Measurements from ENCODE around the gene SLCO2A1.

Gene SLCO2A1

DNA sequence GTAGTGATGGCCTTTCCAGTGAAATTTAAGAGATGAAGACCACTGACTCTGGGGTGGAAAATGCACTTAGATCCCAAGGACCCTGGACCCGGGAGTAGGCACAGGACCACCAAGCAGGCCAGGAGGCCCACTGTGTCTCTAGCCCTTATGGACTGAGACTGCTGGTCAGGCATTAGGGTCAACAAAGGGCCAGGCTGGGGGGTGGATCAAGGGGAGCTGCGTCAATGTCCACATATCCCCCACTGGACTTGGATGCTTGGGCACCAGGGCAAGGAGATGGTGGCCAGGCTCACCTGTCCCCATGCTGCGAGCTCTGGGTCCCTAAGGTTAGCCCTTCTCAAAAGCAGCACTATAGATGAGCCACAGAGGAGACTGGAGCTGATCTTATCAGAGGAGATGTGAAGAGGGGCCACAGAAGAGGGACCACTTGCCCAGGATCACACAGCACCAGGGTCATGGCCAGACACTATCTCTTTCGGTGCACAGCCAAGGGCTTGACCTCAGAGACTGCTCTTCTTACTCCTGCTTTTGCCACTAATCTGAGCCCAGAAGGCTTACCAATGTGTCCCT, 148.8 kb downstream of the SLCO2A1 start:
- DNase-seq = no peak

DNA sequence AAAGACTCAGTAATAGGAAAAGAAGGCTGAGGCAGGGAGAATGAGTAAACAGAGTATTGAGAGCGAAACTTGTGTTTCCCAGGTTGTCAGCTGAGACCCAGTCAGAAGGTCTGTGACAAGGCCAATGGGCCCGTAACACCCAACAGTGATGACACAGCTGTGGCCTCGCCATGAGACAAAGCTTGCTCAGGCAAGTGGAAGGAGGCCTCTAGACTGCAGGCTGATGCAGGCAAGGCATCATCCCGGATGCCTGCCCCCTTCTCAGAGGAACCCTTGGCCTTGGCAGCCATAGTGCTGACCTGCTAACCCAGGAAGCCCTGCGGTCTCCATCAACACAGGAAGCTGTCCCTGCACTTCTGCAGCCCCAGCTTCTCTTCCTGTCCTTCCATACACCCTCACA, 149.4 kb downstream of the SLCO2A1 start:
- DNase-seq = no peak

GRCh38 chr3:133878518-133878917, 151.2 kb downstream of the SLCO2A1 start:
- no peak for DNase-seq

Measured in NCI-H2171 treated with DMSO at 0.1 percent for 48 hours (cell line).